ENCODE measurements around the gene HRNR.
"Not testable (repeated sequence)": the region's sequence is repeated elsewhere in the genome, so short reads cannot be mapped to it uniquely, and the experiment has no call there.

The HRNR gene
- total RNA-seq: 0 reads per million in 2 donors

- no peak for DNase-seq
These were observed at the start of gene HRNR for GRCh38 chr1:152224093-152224492. Gene HRNR (minus strand): TSS chr1:152224193. CDS start chr1:152223253, 940 bp downstream.

GRCh38 chr1:152256394-152256793 is 32.4 kb upstream of the HRNR start:
- DNase-seq: not testable (repeated sequence)

- DNase-seq: no peak
These were observed 28.2 kb upstream of the HRNR start for GRCh38 chr1:152252157-152252556.

GRCh38 chr1:152251391-152251790 is 27.4 kb upstream of the HRNR start:
- no peak for DNase-seq

GRCh38 chr1:152247316-152247715 is 23.3 kb upstream of the HRNR start:
- no peak for DNase-seq

- no peak for DNase-seq
These were observed 20.7 kb upstream of the HRNR start for GRCh38 chr1:152244576-152245273.

- DNase-seq: no peak
These were observed 13.1 kb upstream of the HRNR start for GRCh38 chr1:152237093-152237492.

- DNase-seq: no peak
These were observed 4.8 kb upstream of the HRNR start for GRCh38 chr1:152228831-152229230.

- no peak for DNase-seq
These were observed 3.4 kb upstream of the HRNR start for GRCh38 chr1:152227310-152227928.

- no peak for DNase-seq
These were observed 1.7 kb upstream of the HRNR start for GRCh38 chr1:152225678-152226077.

- no peak for DNase-seq
These were observed 3.5 kb downstream of the HRNR start for GRCh38 chr1:152220166-152221163.

- not testable (repeated sequence) for DNase-seq
These were observed 4.6 kb downstream of the HRNR start for GRCh38 chr1:152219438-152219837.

- DNase-seq: no peak
These were observed 5.1 kb downstream of the HRNR start for GRCh38 chr1:152218762-152219436.

GRCh38 chr1:152215604-152216003 is 8.4 kb downstream of the HRNR start:
- not testable (repeated sequence) for DNase-seq

- not testable (repeated sequence) for DNase-seq
These were observed 9.1 kb downstream of the HRNR start for GRCh38 chr1:152214911-152215310.

GRCh38 chr1:152198982-152199381 is 25.0 kb downstream of the HRNR start:
- DNase-seq: no peak

GRCh38 chr1:152197361-152197941 is 26.5 kb downstream of the HRNR start:
- no peak for DNase-seq

GRCh38 chr1:152191711-152192110 is 32.3 kb downstream of the HRNR start:
- DNase-seq: no peak

- DNase-seq: no peak
These were observed 32.7 kb downstream of the HRNR start for GRCh38 chr1:152191260-152191659.

GRCh38 chr1:152190589-152190988 is 33.4 kb downstream of the HRNR start:
- no peak for DNase-seq

- no peak for DNase-seq
These were observed 34.1 kb downstream of the HRNR start for GRCh38 chr1:152189657-152190442.
